Measurements from ENCODE around the gene ZFAND3.

- no peak for TF ChIP-seq CTCF (conservative IDR thresholded peaks at IDR 0.05; ENCODE audit: low read depth in 2 of 2)
- TF ChIP-seq EZH2 (IDR thresholded peaks at IDR 0.05; ENCODE audit: low read depth, unreplicated experiment), result no peak
- TF ChIP-seq POLR2AphosphoS5 (IDR thresholded peaks at IDR 0.05; ENCODE audit: low read depth), result no peak
- TF ChIP-seq EZH2phosphoT487 (IDR thresholded peaks at IDR 0.05; ENCODE audit: unreplicated experiment), result no peak
- no peak for TF ChIP-seq JUNB (IDR thresholded peaks at IDR 0.05; ENCODE audit: unreplicated experiment)
- no peak for TF ChIP-seq STAT1 (IDR thresholded peaks at IDR 0.05; ENCODE audit: unreplicated experiment)
- no peak for TF ChIP-seq REST (IDR thresholded peaks at IDR 0.05; ENCODE audit: unreplicated experiment)
- no peak for TF ChIP-seq ZNF331 (CRISPR knock-in tag; IDR thresholded peaks at IDR 0.05; ENCODE audit: low read depth)
- no peak for TF ChIP-seq ZNF114 (CRISPR knock-in tag; IDR thresholded peaks at IDR 0.05)
- TF ChIP-seq CREB1 (CRISPR knock-in tag; IDR thresholded peaks at IDR 0.05; ENCODE audit: low read depth), result no peak
- no peak for TF ChIP-seq ETS1 (IDR thresholded peaks at IDR 0.05)
- TF ChIP-seq ZNF462 (CRISPR knock-in tag; IDR thresholded peaks at IDR 0.05), result no peak
- TF ChIP-seq NANOG (IDR thresholded peaks at IDR 0.05; ENCODE audit: borderline replicate concordance), result no peak
Observed at GRCh38 chr6:38150681-38151296, 331.3 kb downstream of the ZFAND3 start.

Measured in GM23338 (cell line).